Keratinocyte (primary cell): Measurements from ENCODE around the gene MSRB2. TPM values are rescaled to one million over a fixed set of nuclear protein-coding genes. Genes with fewer than 3 reads are reported as not detected.

Experiments
- DNase-seq: peaks from one replicate; pipeline ENCODE4 v3.0.0-alpha.2; 2011; ENCODE audit warnings: low read depth, missing footprints, low spot score
- FAIRE-seq: peaks from 2 replicates; lab custom pipeline; 2011; peaks lifted over from hg19 to GRCh38; lab: Jason Lieb, UNC
- H2AFZ ChIP-seq: 2 replicates; pipeline ENCODE4 v1.6.0; 2012; ENCODE audit warnings: low read length, control low read depth, inconsistent platforms; ENCODE audit not compliant: control insufficient read depth
- H3K27ac ChIP-seq: 2 replicates; pipeline ENCODE4 v1.5.1; 2011; ENCODE audit warnings: low read length; ENCODE audit not compliant: control insufficient read depth, insufficient read depth
- H3K27me3 ChIP-seq: 3 replicates; pipeline ENCODE4 v1.6.0; 2011; ENCODE audit warnings: low read length; ENCODE audit not compliant: control insufficient read depth, insufficient read depth; ENCODE audit errors: extremely low read depth
- H3K36me3 ChIP-seq, 2 experiments: 2 replicates in 1 of 2; 3 replicates in 1 of 2; pipeline ENCODE4 v1.5.1; 2011; ENCODE audit warnings: low read length in 2 of 2, mild to moderate bottlenecking in 1 of 2; ENCODE audit not compliant: control insufficient read depth in 2 of 2, insufficient read depth in 2 of 2; ENCODE audit errors: extremely low read depth in 1 of 2
- H3K4me1 ChIP-seq: 3 replicates; pipeline ENCODE4 v1.5.1; 2011; ENCODE audit warnings: low read length; ENCODE audit not compliant: control insufficient read depth, insufficient read depth; ENCODE audit errors: extremely low read depth
- H3K4me2 ChIP-seq: 3 replicates; pipeline ENCODE4 v1.6.0; 2011; ENCODE audit warnings: low read depth, low read length; ENCODE audit not compliant: control insufficient read depth, insufficient read depth; ENCODE audit errors: extremely low read depth
- H3K4me3 ChIP-seq, 3 experiments: fragments of 200-600 bp in 1 of 3; sonication (generic) in 1 of 3; 2 replicates in 2 of 3; 3 replicates in 1 of 3; pipeline ENCODE4 v1.5.1; 2011 to 2016; ENCODE audit warnings: low read length in 3 of 3, mild to moderate bottlenecking in 3 of 3, control low read depth in 2 of 3, inconsistent platforms in 1 of 3, low read depth in 1 of 3, mixed read lengths in 1 of 3, mixed run types in 1 of 3, moderate library complexity in 1 of 3; ENCODE audit not compliant: control insufficient read depth in 2 of 3, insufficient read depth in 2 of 3; ENCODE audit errors: extremely low read depth in 1 of 3
- H3K79me2 ChIP-seq: 2 replicates; pipeline ENCODE4 v1.6.0; 2012; ENCODE audit warnings: low read length; ENCODE audit not compliant: control insufficient read depth, insufficient read depth
- H3K9ac ChIP-seq: 3 replicates; pipeline ENCODE4 v1.6.0; 2011; ENCODE audit warnings: low read length; ENCODE audit not compliant: control insufficient read depth, insufficient read depth; ENCODE audit errors: extremely low read depth
- H3K9me1 ChIP-seq: 3 replicates; pipeline ENCODE4 v1.6.0; 2011; ENCODE audit warnings: low read length; ENCODE audit not compliant: control insufficient read depth, insufficient read depth; ENCODE audit errors: extremely low read depth
- H3K9me3 ChIP-seq: 2 replicates; pipeline ENCODE4 v1.5.1; 2012; ENCODE audit warnings: low read depth, low read length; ENCODE audit not compliant: control insufficient read depth
- H4K20me1 ChIP-seq: 3 replicates; pipeline ENCODE4 v1.6.0; 2011; ENCODE audit warnings: low read length; ENCODE audit not compliant: control insufficient read depth, insufficient read depth; ENCODE audit errors: extremely low read depth
- EZH2 ChIP-seq: IDR thresholded peaks from one replicate; pipeline ENCODE4 v1.6.1; 2012; ENCODE audit warnings: inconsistent platforms, mild to moderate bottlenecking, low read length, moderate library complexity
- dilution Hi-C: fragments of 300-500 bp; cut with MboI; formaldehyde crosslinking; loops from one replicate; pipeline ENCODE4 v1.7.0; 2020; ENCODE audit warnings: low sequenced_read_pairs; ENCODE audit not compliant: extremely low pct_ligation_motif_present
- polyA plus RNA-seq, 5 experiments: library from polyadenylated mRNA; depleted of rRNA in 3 of 5; stranded (reverse) in 3 of 5; stranded (forward) in 1 of 5; unstranded in 1 of 5; fragments of >200 nt; gene quantifications; 1 replicate in 1 of 5; 2 replicates in 3 of 5; 3 replicates in 1 of 5; pipeline versions ENCODE4 v1.2.1 to v1.2.3, GENCODE V29; 2011 to 2012; ENCODE audit warnings: missing spikeins in 2 of 5, low read depth in 1 of 5, low replicate concordance in 1 of 5
- TF ChIP-seq, protein P1 (sequence below), 3 experiments: IDR thresholded peaks in 1 of 3; conservative IDR thresholded peaks in 1 of 3; optimal IDR thresholded peaks in 1 of 3; 2 replicates in 2 of 3; 3 replicates in 1 of 3; pipeline versions ENCODE3 to v1.5.1; 2011; ENCODE audit warnings: low read length in 3 of 3, mild to moderate bottlenecking in 3 of 3, moderate library complexity in 2 of 3, control low read depth in 1 of 3, inconsistent platforms in 1 of 3; ENCODE audit not compliant: insufficient read depth in 2 of 3; ENCODE audit errors: extremely low read depth in 1 of 3

Gene MSRB2
- polyA plus RNA-seq, 1 donor (not counting 4 experiments of a cell fraction or from before 2014, with no cell fraction given): 27.6 TPM

DNA sequence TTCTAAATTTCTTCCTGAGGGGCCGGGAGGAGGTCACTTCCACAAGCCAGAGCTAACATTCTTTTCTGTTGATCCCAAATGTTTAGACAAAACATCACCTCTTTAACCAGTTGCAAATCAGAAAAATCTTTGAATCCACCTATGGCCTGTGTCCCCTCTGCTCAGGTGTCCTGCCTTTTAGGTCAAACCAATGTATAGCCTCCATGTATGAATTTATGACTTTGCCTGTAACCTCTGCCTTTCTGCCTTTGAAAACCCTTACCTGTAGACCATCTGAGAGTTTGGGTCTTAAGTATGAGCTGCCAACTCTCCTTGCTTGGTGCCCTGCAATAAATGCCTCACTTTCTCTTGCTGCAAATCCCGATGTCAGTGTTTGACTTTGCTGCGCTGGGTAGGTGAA, 44.1 kb upstream of the MSRB2 start:
- Histone ChIP-seq H3K27me3 (no peaks in the 10 kb centered on the region), H2AFZ (no peak overlapping the region), H3K4me2 (no peak overlapping the region), H3K4me3 (no peak overlapping the region), H3K9ac (no peak overlapping the region), H3K79me2 (no peaks in the 10 kb centered on the region), H3K9me1 (no peaks in the 10 kb centered on the region), H3K27ac (no peak overlapping the region), H3K36me3 (no peaks in the 10 kb centered on the region), H4K20me1 (no peaks in the 10 kb centered on the region), H3K4me1 (peaks cover 17% of the 10 kb centered on the region), H3K9me3 (no peaks in the 10 kb centered on the region)
- dilution Hi-C loops: no loop called here
- DNase-seq (no peak), FAIRE-seq (no peak)
- TF ChIP-seq, protein P1, sequence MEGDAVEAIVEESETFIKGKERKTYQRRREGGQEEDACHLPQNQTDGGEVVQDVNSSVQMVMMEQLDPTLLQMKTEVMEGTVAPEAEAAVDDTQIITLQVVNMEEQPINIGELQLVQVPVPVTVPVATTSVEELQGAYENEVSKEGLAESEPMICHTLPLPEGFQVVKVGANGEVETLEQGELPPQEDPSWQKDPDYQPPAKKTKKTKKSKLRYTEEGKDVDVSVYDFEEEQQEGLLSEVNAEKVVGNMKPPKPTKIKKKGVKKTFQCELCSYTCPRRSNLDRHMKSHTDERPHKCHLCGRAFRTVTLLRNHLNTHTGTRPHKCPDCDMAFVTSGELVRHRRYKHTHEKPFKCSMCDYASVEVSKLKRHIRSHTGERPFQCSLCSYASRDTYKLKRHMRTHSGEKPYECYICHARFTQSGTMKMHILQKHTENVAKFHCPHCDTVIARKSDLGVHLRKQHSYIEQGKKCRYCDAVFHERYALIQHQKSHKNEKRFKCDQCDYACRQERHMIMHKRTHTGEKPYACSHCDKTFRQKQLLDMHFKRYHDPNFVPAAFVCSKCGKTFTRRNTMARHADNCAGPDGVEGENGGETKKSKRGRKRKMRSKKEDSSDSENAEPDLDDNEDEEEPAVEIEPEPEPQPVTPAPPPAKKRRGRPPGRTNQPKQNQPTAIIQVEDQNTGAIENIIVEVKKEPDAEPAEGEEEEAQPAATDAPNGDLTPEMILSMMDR (optimal IDR thresholded peaks at IDR 0.05 in 1 of 3, IDR thresholded peaks at IDR 0.05 in 1 of 3, conservative IDR thresholded peaks at IDR 0.05 in 1 of 3; ENCODE audit: extremely low read depth in 1 of 3, insufficient read depth in 2 of 3, low read length in 3 of 3): no peak
- no peak for TF ChIP-seq EZH2

DNA sequence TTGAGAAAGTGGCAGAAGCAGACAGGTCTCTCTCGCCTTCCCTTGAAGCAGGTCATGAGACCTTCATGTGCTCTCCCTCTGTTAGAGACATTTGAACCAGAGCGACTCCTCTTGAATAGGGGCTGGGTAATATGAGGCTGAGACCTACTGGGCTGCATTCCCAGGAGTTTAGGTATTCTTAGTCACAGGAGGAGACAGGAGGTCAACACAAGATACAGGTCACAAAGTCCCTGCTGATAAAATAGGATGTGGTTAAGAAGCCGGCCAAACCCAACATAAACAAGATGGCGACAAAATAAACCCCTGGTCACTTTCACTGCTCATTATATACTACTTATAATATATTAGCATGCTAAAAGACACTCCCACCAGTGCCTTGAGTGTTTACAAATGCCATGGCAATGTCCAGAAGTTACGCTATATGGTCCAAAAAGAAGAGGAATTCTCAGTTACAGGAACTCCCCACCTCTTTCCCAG, 43.5 kb upstream of the MSRB2 start:
- Histone ChIP-seq H3K9ac (no peak overlapping the region), H4K20me1 (no peaks in the 10 kb centered on the region), H3K4me3 (no peak overlapping the region), H3K9me1 (no peaks in the 10 kb centered on the region), H3K36me3 (no peaks in the 10 kb centered on the region), H3K27ac (no peak overlapping the region), H3K27me3 (no peaks in the 10 kb centered on the region), H3K4me2 (no peak overlapping the region), H3K4me1 (peaks cover 17% of the 10 kb centered on the region), H2AFZ (no peak overlapping the region), H3K79me2 (no peaks in the 10 kb centered on the region), H3K9me3 (no peaks in the 10 kb centered on the region)
- DNase-seq (no peak), FAIRE-seq (no peak)
- no peak for TF ChIP-seq EZH2
- TF ChIP-seq, protein P1 (optimal IDR thresholded peaks at IDR 0.05 in 1 of 3, IDR thresholded peaks at IDR 0.05 in 1 of 3, conservative IDR thresholded peaks at IDR 0.05 in 1 of 3; ENCODE audit: extremely low read depth in 1 of 3, insufficient read depth in 2 of 3, low read length in 3 of 3): no peak
- dilution Hi-C loops: no loop called here
